ENCODE results near the gene CCDC85A.

- TF ChIP-seq POLR2A (IDR thresholded peaks at IDR 0.05): no peak
- TF ChIP-seq, protein P1, sequence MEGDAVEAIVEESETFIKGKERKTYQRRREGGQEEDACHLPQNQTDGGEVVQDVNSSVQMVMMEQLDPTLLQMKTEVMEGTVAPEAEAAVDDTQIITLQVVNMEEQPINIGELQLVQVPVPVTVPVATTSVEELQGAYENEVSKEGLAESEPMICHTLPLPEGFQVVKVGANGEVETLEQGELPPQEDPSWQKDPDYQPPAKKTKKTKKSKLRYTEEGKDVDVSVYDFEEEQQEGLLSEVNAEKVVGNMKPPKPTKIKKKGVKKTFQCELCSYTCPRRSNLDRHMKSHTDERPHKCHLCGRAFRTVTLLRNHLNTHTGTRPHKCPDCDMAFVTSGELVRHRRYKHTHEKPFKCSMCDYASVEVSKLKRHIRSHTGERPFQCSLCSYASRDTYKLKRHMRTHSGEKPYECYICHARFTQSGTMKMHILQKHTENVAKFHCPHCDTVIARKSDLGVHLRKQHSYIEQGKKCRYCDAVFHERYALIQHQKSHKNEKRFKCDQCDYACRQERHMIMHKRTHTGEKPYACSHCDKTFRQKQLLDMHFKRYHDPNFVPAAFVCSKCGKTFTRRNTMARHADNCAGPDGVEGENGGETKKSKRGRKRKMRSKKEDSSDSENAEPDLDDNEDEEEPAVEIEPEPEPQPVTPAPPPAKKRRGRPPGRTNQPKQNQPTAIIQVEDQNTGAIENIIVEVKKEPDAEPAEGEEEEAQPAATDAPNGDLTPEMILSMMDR (IDR thresholded peaks at IDR 0.05): no peak
Measured at GRCh38 chr2:56175779-56176178, 8.0 kb upstream of the CCDC85A start.
